Panc1 (cell line): ENCODE data around the gene EZH2. TPM values are rescaled to one million over a fixed set of nuclear protein-coding genes. Genes with fewer than 3 reads are reported as not detected.

Experiments used
- ATAC-seq: fragments of 200-7000 bp; cut with Tn5 transposase; 2 replicates; pipeline ENCODE4 v1.9.1; 2020; ENCODE audit warnings: mild to moderate bottlenecking, moderate library complexity
- BruUV-seq: library from RNA; stranded (reverse); fragments of 400-500 nt; replicated peaks from 2 replicates; lab custom pipeline; 2021; lab: Mats Ljungman, UMichigan
- CTCF ChIA-PET: fragments of 300-600 bp; sonication (Branson Sonifier 250); formaldehyde crosslinking; loops from one replicate; lab custom pipeline; 2022; ENCODE audit warnings: antibody characterized with exemption; lab: Charles Lee
- POLR2A ChIA-PET: fragments of 300-600 bp; sonication (Branson Sonifier 250); formaldehyde crosslinking; loops from one replicate; lab custom pipeline; 2022; ENCODE audit warnings: antibody characterized with exemption; lab: Charles Lee
- DNase-seq: peaks from one replicate; pipeline ENCODE4 v3.0.0-alpha.2; 2010; ENCODE audit warnings: low read depth, low spot score
- H3K27ac ChIP-seq: 2 replicates; pipeline ENCODE4 v1.5.1; 2011; ENCODE audit warnings: mild to moderate bottlenecking, low read length, inconsistent platforms
- H3K27me3 ChIP-seq: fragments of 200-500 bp; sonication (Bioruptor generic); 2 replicates; pipeline ENCODE4 v1.6.0; 2014; ENCODE audit warnings: low read length, inconsistent platforms; ENCODE audit not compliant: control insufficient read depth, insufficient read depth
- H3K36me3 ChIP-seq: fragments of 200-500 bp; sonication (Bioruptor generic); 2 replicates; pipeline ENCODE4 v1.5.1; 2014; ENCODE audit warnings: inconsistent platforms, mild to moderate bottlenecking, low read length, moderate library complexity; ENCODE audit not compliant: control insufficient read depth, insufficient read depth
- H3K4me1 ChIP-seq: 2 replicates; pipeline ENCODE4 v1.5.1; 2011; ENCODE audit warnings: inconsistent platforms, mild to moderate bottlenecking, low read length, moderate library complexity; ENCODE audit not compliant: control insufficient read depth, insufficient read depth
- H3K4me3 ChIP-seq, 2 experiments: 2 replicates each; pipeline ENCODE4 v1.5.1; 2011 to 2012; ENCODE audit warnings: low read depth in 2 of 2, low read length in 2 of 2, mild to moderate bottlenecking in 2 of 2, inconsistent platforms in 1 of 2, moderate library complexity in 1 of 2
- H3K9me3 ChIP-seq: fragments of 200-500 bp; sonication (Bioruptor generic); 2 replicates; pipeline ENCODE4 v1.5.1; 2014; ENCODE audit warnings: low read depth, mild to moderate bottlenecking, inconsistent platforms, low read length, moderate library complexity; ENCODE audit not compliant: control insufficient read depth, insufficient read depth
- CTCF ChIP-seq: fragments of 450-650 bp; IDR thresholded peaks from 2 replicates; pipeline ENCODE4 v1.5.1; 2017; ENCODE audit warnings: mild to moderate bottlenecking
- POLR2AphosphoS5 ChIP-seq: IDR thresholded peaks from 2 replicates; pipeline ENCODE4 v1.6.1; 2012; ENCODE audit warnings: mild to moderate bottlenecking, low read depth, low read length, moderate library complexity
- REST ChIP-seq, 2 experiments: IDR thresholded peaks; 2 replicates each; pipeline ENCODE4 v1.6.1; 2011 to 2012; ENCODE audit warnings: low read depth in 2 of 2, control low read depth in 1 of 2, low read length in 1 of 2, mild to moderate bottlenecking in 1 of 2, moderate library complexity in 1 of 2; ENCODE audit not compliant: insufficient read depth in 1 of 2
- SIN3A ChIP-seq: IDR thresholded peaks from 2 replicates; pipeline ENCODE4 v1.6.1; 2012; ENCODE audit warnings: low read depth, mild to moderate bottlenecking, low read length, moderate library complexity, borderline replicate concordance; ENCODE audit not compliant: insufficient read depth
- TCF7L2 ChIP-seq: IDR thresholded peaks from 2 replicates; pipeline ENCODE4 v1.6.1; 2011; ENCODE audit warnings: mild to moderate bottlenecking, low read depth, low read length, inconsistent platforms
- in situ Hi-C: cut with HindIII; loops from 2 replicates; pipeline ENCODE4 v1.10.0; 2016; ENCODE audit warnings: low sequenced_read_pairs, low pct_unique_long_range_greater_than_20kb
- intact Hi-C: fragments of 100-400 bp; cut with micrococcal nuclease; formaldehyde crosslinking; loops from one replicate; pipeline ENCODE4 v1.10.0; 2022; ENCODE audit not compliant: unreplicated experiment
- total RNA-seq: library from RNA; stranded (reverse); gene quantifications from one replicate; pipeline ENCODE4 v1.2.1, GENCODE V29; 2021; ENCODE audit not compliant: unreplicated experiment

The EZH2 gene
- total RNA-seq, 1 experiment from 2014 or later = 38.3 TPM

GRCh38 chr7:148930335-148930734, 46.2 kb upstream of the EZH2 start:
- Histone ChIP-seq H3K4me1 (no peaks in the 10 kb centered on the region), H3K4me3 (no peak overlapping the region), H3K27ac (no peak overlapping the region), H3K36me3 (no peaks in the 10 kb centered on the region), H3K9me3 (no peaks in the 10 kb centered on the region), H3K27me3 (no peaks in the 10 kb centered on the region)
- no peak for DNase-seq
- TF ChIP-seq SIN3A = no peak
- no peak for TF ChIP-seq TCF7L2
- no peak for TF ChIP-seq CTCF
- TF ChIP-seq POLR2AphosphoS5 = no peak
- no peak for TF ChIP-seq REST (IDR thresholded peaks at IDR 0.05; ENCODE audit: insufficient read depth in 1 of 2, low read depth in 2 of 2, low read length in 1 of 2)
- intact Hi-C loops = no loop called here
- in situ Hi-C loops = no loop called here
- no peak for ATAC-seq
- ChIA-PET POLR2A (no interaction called here), CTCF (no interaction called here)
- no TSS peak for BruUV-seq

GRCh38 chr7:148929176-148929575, 45.1 kb upstream of the EZH2 start:
- Histone ChIP-seq H3K4me3 (no peak overlapping the region), H3K36me3 (no peaks in the 10 kb centered on the region), H3K9me3 (no peaks in the 10 kb centered on the region), H3K27me3 (no peaks in the 10 kb centered on the region), H3K27ac (no peak overlapping the region), H3K4me1 (no peaks in the 10 kb centered on the region)
- TF ChIP-seq REST (IDR thresholded peaks at IDR 0.05; ENCODE audit: insufficient read depth in 1 of 2, low read depth in 2 of 2, low read length in 1 of 2) = no peak
- no peak for TF ChIP-seq SIN3A
- TF ChIP-seq TCF7L2 = no peak
- TF ChIP-seq POLR2AphosphoS5 = no peak
- TF ChIP-seq CTCF = no peak
- BruUV-seq = no TSS peak
- POLR2A ChIA-PET = no interaction called here
- DNase-seq (no peak), ATAC-seq (no peak)
- in situ Hi-C loops = no loop called here
- intact Hi-C loops = no loop called here
- CTCF ChIA-PET = no interaction called here
